Gastroesophageal sphincter (tissue), 3 donors: ENCODE data around the gene RAE1.

ENCODE experiments used
- CTCF ChIP-seq, 4 experiments: fragments of 200-600 bp in 2 of 4; fragments of 450-650 bp in 2 of 4; sonication (generic) in 1 of 4; IDR thresholded peaks; one replicate each; pipeline ENCODE4 v1.5.1; 2017 to 2019; ENCODE audit warnings: antibody characterized with exemption in 4 of 4, mild to moderate bottlenecking in 2 of 4, moderate library complexity in 2 of 4
- EP300 ChIP-seq: sonication (generic); formaldehyde crosslinking; IDR thresholded peaks from one replicate; pipeline ENCODE4 v1.6.1; 2017; ENCODE audit warnings: antibody characterized with exemption, mild to moderate bottlenecking

GRCh38 chr20:57375652-57376230 is 24.7 kb downstream of the RAE1 start:
- TF ChIP-seq EP300 = no peak
- TF ChIP-seq CTCF (IDR thresholded peaks at IDR 0.05) = no peak
